OCI-LY7 (cell line): ENCODE data around the gene FAM120B. TPM values are rescaled to one million over a fixed set of nuclear protein-coding genes. Genes with fewer than 3 reads are reported as not detected.

Experiments
- BruUV-seq: library from RNA; stranded (reverse); fragments of 400-500 nt; replicated peaks from 2 replicates; lab custom pipeline; 2021; lab: Mats Ljungman, UMichigan
- CTCF ChIA-PET: fragments of 300-600 bp; sonication (Branson Sonifier 250); formaldehyde crosslinking; loops from one replicate; lab custom pipeline; 2022; ENCODE audit warnings: antibody characterized with exemption; ENCODE audit not compliant: unreplicated experiment; lab: Charles Lee
- POLR2A ChIA-PET: fragments of 300-600 bp; sonication (Branson Sonifier 250); formaldehyde crosslinking; loops from one replicate; lab custom pipeline; 2022; ENCODE audit warnings: antibody characterized with exemption; lab: Charles Lee
- DNase-seq: peaks from one replicate; pipeline ENCODE4 v3.0.0-alpha.2; 2015; ENCODE audit warnings: low spot score
- H2AFZ ChIP-seq: fragments of 200-600 bp; sonication (generic), shearing (Covaris generic); 2 replicates; pipeline ENCODE4 v1.6.1; 2014; ENCODE audit warnings: mild to moderate bottlenecking, antibody characterized with exemption, low read length, moderate library complexity
- H3K27ac ChIP-seq: fragments of 200-600 bp; sonication (generic); 2 replicates; pipeline ENCODE4 v1.5.1; 2014; ENCODE audit warnings: mixed run types, low read depth, mild to moderate bottlenecking, moderate library complexity, low read length, inconsistent platforms; ENCODE audit not compliant: poor library complexity, severe bottlenecking
- H3K36me3 ChIP-seq: fragments of 200-600 bp; sonication (generic); 2 replicates; pipeline ENCODE4 v1.6.1; 2014; ENCODE audit warnings: mild to moderate bottlenecking, antibody characterized with exemption, low read length, moderate library complexity, mixed read lengths; ENCODE audit not compliant: insufficient read depth
- H3K4me1 ChIP-seq: fragments of 200-600 bp; sonication (generic); 2 replicates; pipeline ENCODE4 v1.5.1; 2014; ENCODE audit warnings: mild to moderate bottlenecking, low read length; ENCODE audit not compliant: insufficient read depth, poor library complexity, severe bottlenecking
- H3K4me2 ChIP-seq: fragments of 200-600 bp; sonication (generic); 2 replicates; pipeline ENCODE4 v1.6.1; 2014; ENCODE audit warnings: mild to moderate bottlenecking, low read length
- H3K4me3 ChIP-seq: fragments of 200-600 bp; sonication (generic); 2 replicates; pipeline ENCODE4 v1.5.1; 2014; ENCODE audit warnings: mild to moderate bottlenecking, low read depth, low read length; ENCODE audit not compliant: poor library complexity, severe bottlenecking
- H3K79me2 ChIP-seq: fragments of 200-600 bp; sonication (generic); 2 replicates; pipeline ENCODE4 v1.6.1; 2016; ENCODE audit warnings: low read depth, mild to moderate bottlenecking, low read length, moderate library complexity, mixed read lengths; ENCODE audit not compliant: insufficient read depth
- H3K9me2 ChIP-seq: fragments of 200-600 bp; sonication (generic); 2 replicates; pipeline ENCODE4 v1.6.1; 2016; ENCODE audit warnings: mild to moderate bottlenecking, low read length, mixed read lengths; ENCODE audit not compliant: insufficient read depth
- H3K9me3 ChIP-seq: fragments of 200-600 bp; sonication (generic); 2 replicates; pipeline ENCODE4 v1.6.1; 2014; ENCODE audit warnings: mild to moderate bottlenecking, mixed run types, low read length, mixed read lengths
- H4K20me1 ChIP-seq: fragments of 200-600 bp; sonication (generic); 2 replicates; pipeline ENCODE4 v1.6.1; 2014; ENCODE audit warnings: mild to moderate bottlenecking, antibody characterized with exemption, low read length, moderate library complexity, mixed read lengths; ENCODE audit not compliant: insufficient read depth
- CTCF ChIP-seq: fragments of 200-600 bp; sonication (generic); conservative IDR thresholded peaks from 2 replicates; pipeline ENCODE4 v1.5.1; 2014; ENCODE audit warnings: mild to moderate bottlenecking, antibody characterized with exemption, low read length, moderate library complexity, mixed read lengths
- EZH2phosphoT487 ChIP-seq: fragments of 200-600 bp; sonication (generic); IDR thresholded peaks from 2 replicates; pipeline ENCODE4 v1.6.1; 2018; ENCODE audit warnings: low read depth, borderline replicate concordance, mild to moderate bottlenecking, mixed run types, antibody characterized with exemption, low read length, moderate library complexity, mixed read lengths
- intact Hi-C: fragments of 100-400 bp; cut with micrococcal nuclease; formaldehyde crosslinking; loops from one replicate; pipeline ENCODE4 v1.10.0; 2022; ENCODE audit not compliant: unreplicated experiment
- total RNA-seq, 2 experiments: library from RNA; depleted of rRNA in 1 of 2; stranded (reverse); fragments of >200 nt in 1 of 2; shearing (Covaris generic) in 1 of 2; gene quantifications; 2 replicates each; pipeline ENCODE4 v1.2.3, GENCODE V29; 2014 to 2022

FAM120B gene
- total RNA-seq, 2 experiments from 2014 or later, result 12.8 to 32.9 TPM

- TF ChIP-seq EZH2phosphoT487, result no peak
- TF ChIP-seq CTCF, result no peak
- peaks cover 44% of the 10 kb centered on the region for H3K36me3 ChIP-seq
- H4K20me1 ChIP-seq, result peaks cover 13% of the 10 kb centered on the region; the same call in 1 of the 2 replicates
- no peaks in the 10 kb centered on the region for H3K9me2 ChIP-seq
- H3K9me3 ChIP-seq, result no peaks in the 10 kb centered on the region
- intact Hi-C loops, result no loop called here
- CTCF ChIA-PET, result no interaction called here
- H2AFZ ChIP-seq, result no peak overlapping the region
- no peak overlapping the region for H3K27ac ChIP-seq
- peaks cover 33% of the 10 kb centered on the region; the same call in 1 of the 2 replicates for H3K79me2 ChIP-seq
- no peaks in the 10 kb centered on the region for H3K4me1 ChIP-seq
- no TSS peak for BruUV-seq
- no peak overlapping the region for H3K4me2 ChIP-seq
- H3K4me3 ChIP-seq, result no peak overlapping the region
- POLR2A ChIA-PET, result interaction anchor here (0.6 to 0.9 kb wide), 2 partner anchors 98 to 601 kb away, joined by 5 to 6 read pairs; no protein-coding TSS in a partner anchor
- DNase-seq, result no peak
These were observed 9.5 kb downstream of the FAM120B start for GRCh38 chr6:170316071-170316470.

GRCh38 chr6:170317076-170317475 is 10.5 kb downstream of the FAM120B start:
- Histone ChIP-seq H4K20me1 (peaks cover 10% of the 10 kb centered on the region; the same call in 1 of the 2 replicates), H3K27ac (no peak overlapping the region)

More at GRCh38 chr6:170317076-170317475, 10.5 kb downstream of the FAM120B start:
- BruUV-seq, result no TSS peak
- no peak for DNase-seq
- H3K9me2 ChIP-seq, result no peaks in the 10 kb centered on the region
- H3K79me2 ChIP-seq, result peaks cover 23% of the 10 kb centered on the region; the same call in 1 of the 2 replicates
- intact Hi-C loops, result no loop called here
- H3K9me3 ChIP-seq, result no peaks in the 10 kb centered on the region
- H3K4me2 ChIP-seq, result no peak overlapping the region
- no peaks in the 10 kb centered on the region for H3K4me1 ChIP-seq
- TF ChIP-seq CTCF, result no peak
- no peak for TF ChIP-seq EZH2phosphoT487
- ChIA-PET CTCF (no interaction called here), POLR2A (no interaction called here)
- H3K36me3 ChIP-seq, result peaks cover 39% of the 10 kb centered on the region
- no peak overlapping the region for H2AFZ ChIP-seq
- no peak overlapping the region for H3K4me3 ChIP-seq
